ENCODE data around the gene TRAIP. TPM values are rescaled to one million over a fixed set of nuclear protein-coding genes. Genes with fewer than 3 reads are reported as not detected.

TRAIP gene
- 10.3 and 12.8 TPM in 2 replicates for total RNA-seq

GRCh38 chr3:49856181-49857005, at the start of gene TRAIP:
TRAIP (minus strand) TSS chr3:49856564; CDS start chr3:49856453, 111 bp downstream.

GRCh38 chr3:49903451-49904424, 47.4 kb upstream of the TRAIP start, which contains the start of gene MST1R:
MST1R (minus strand) TSS chr3:49903873; CDS start chr3:49903609, 264 bp downstream.

GRCh38 chr3:49869525-49870126, 13.3 kb upstream of the TRAIP start, which contains the start of gene CAMKV:
CAMKV (minus strand) TSS chr3:49869906; CDS start chr3:49862388, 7,518 bp downstream.

GRCh38 chr3:49813497-49814174, 42.7 kb downstream of the TRAIP start, which contains the start of gene UBA7:
UBA7 (minus strand) TSS chr3:49813953; CDS start chr3:49813787, 166 bp downstream.

GRCh38 chr3:49802719-49803464, 53.5 kb downstream of the TRAIP start, which contains the start of gene INKA1:
INKA1 (plus strand) TSS chr3:49803261; CDS start chr3:49803393, 132 bp downstream.

GRCh38 chr3:49799761-49800160, 56.6 kb downstream of the TRAIP start, which contains the start of gene CDHR4:
CDHR4 (minus strand) TSS chr3:49799873; CDS start chr3:49799812, 61 bp downstream.

GRCh38 chr3:49786357-49787181, 69.8 kb downstream of the TRAIP start, which contains the start of gene IP6K1:
IP6K1 (minus strand) TSS chr3:49786542; CDS start chr3:49748040, 38,502 bp downstream.

Other genes with a start within 250 kb of the TRAIP start
- 98.7 and 110 TPM in 2 replicates for gene APEH, start 182.2 kb downstream of the TRAIP start, total RNA-seq
- 5.1 and 5.4 TPM in 2 replicates for gene MST1, start 167.1 kb downstream of the TRAIP start, total RNA-seq
- gene RNF123, start 167.0 kb downstream of the TRAIP start, total RNA-seq, result 21.7 and 22.0 TPM in 2 replicates
- 0.50 and 1.2 TPM in 2 replicates for gene AMIGO3, start 136.9 kb downstream of the TRAIP start, total RNA-seq
- gene GMPPB, start 132.6 kb downstream of the TRAIP start, total RNA-seq, result 48.8 and 50.3 TPM in 2 replicates
- gene IP6K1, start 70.0 kb downstream of the TRAIP start, total RNA-seq, result 18.2 and 24.5 TPM in 2 replicates
- not detected in 2 replicates for gene CDHR4, start 56.7 kb downstream of the TRAIP start, total RNA-seq
- 2.5 and 3.4 TPM in 2 replicates for gene INKA1, start 53.3 kb downstream of the TRAIP start, total RNA-seq
- 12.0 and 14.5 TPM in 2 replicates for gene UBA7, start 42.6 kb downstream of the TRAIP start, total RNA-seq
- not detected in 2 replicates for gene CAMKV, start 13.3 kb upstream of the TRAIP start, total RNA-seq
- 0.45 and 0.50 TPM in 2 replicates for gene MST1R, start 47.3 kb upstream of the TRAIP start, total RNA-seq
- gene MON1A, start 73.2 kb upstream of the TRAIP start, total RNA-seq, result 15.3 and 20.8 TPM in 2 replicates
- gene RBM6, start 83.6 kb upstream of the TRAIP start, total RNA-seq, result 20.5 and 24.7 TPM in 2 replicates
- gene RBM5, start 232.4 kb upstream of the TRAIP start, total RNA-seq, result 46.5 and 58.2 TPM in 2 replicates

All from bronchus fibroblast of lung (primary cell).